Endothelial cell of hepatic sinusoid (primary cell): ENCODE results near the gene TXNDC5.

Experiments used
- in situ Hi-C: cut with HindIII; loops from 2 replicates; pipeline ENCODE4 v1.10.0; 2017; ENCODE audit warnings: low sequenced_read_pairs

The TXNDC5 gene

DNA sequence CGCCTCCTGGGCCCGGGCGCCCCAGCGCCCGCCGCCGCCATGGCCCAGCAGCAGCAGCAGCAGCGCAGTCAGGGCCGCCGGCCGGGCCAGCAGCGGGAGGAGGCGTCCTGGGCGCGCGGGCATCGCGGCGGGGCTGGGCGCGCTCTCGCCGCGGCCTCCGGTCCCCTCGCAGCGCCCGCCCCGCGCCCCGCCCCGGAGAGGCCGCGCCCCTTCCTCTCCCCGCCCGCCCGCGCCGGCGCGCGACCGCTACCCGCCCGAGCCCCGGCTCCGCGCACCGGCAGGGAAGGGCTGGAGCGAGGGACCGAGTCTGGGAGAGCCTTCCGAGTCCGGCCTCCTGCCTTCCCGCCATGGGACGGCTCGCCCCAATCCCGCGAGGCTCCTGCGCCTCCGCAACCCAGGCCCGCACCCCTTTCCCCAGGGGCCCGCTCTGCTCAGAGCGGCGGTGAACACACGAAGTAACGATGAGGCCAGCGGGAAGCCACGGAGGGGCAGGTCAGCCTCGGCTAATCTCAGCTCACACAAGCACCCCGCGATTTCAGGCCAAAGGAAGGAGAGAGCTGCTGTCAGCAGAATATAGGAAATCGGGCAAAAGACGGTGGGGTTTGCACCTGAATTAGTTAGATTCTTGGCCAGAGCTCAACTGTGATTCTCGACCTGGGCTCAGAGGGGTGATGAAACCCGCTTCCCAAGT lies at the start of gene TXNDC5:
TSS of gene TXNDC5 (minus strand) at position 135 of the 691 bp plus-strand sequence. CDS start at position 123, 12 bp downstream.
- in situ Hi-C loops, result no loop called here

DNA sequence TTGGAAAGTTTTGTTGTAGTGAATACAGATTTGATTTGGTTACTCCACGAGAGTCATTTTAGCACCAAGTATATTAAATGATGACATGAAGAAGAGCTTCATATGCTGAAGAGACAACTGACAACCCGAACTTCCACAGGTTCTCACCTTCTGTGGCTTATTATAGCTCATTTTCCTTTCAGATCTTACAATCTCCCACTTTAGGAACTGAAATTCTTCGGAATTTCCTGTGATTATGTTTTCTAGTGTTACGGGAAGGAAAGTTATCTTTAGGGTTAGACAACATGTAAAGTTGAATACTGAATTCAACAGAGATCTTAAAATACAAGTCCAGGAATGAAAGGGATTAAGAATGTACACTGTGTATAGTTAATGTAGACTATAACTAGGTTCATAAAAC lies 49.6 kb upstream of the TXNDC5 start:
- in situ Hi-C loops, result no loop called here

DNA sequence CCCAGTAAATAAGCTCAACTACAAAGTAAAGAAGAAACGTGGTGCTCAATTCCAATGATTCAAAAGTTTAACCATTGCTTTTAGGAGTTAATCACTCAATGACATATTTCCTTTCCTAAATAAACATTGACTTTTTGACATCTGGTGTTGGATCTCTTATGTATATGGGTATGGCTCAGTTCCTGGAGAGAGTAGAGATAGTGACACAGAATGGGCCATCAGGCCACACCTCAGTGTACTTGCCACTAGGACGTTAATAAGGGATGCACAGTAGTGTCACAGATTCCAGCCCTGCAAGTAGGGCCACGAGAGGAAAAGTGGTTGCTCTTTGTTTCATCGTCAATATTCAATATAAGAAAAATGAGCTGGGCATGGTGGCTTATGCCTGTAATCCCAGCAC lies 48.9 kb upstream of the TXNDC5 start:
- in situ Hi-C loops, result no loop called here

DNA sequence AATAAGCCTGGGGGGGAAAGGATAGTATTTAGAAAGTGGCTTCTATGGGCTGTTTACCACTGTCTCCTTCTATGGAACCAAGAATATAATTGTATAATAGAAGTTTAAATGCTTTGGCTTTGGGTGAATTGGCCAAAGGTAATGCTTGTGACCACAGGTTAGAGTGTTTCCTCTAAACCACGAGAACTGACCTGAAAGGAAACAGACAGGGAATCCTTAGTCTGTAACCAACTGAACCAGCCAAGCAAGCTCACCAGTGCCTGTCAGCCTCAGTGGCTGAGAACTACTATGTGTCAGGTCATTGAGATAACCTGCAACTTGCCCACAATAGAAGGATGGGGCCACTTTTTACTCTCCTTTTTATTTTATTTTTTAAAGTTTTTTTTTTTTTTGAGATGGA lies 47.9 kb upstream of the TXNDC5 start:
- in situ Hi-C loops, result no loop called here

DNA sequence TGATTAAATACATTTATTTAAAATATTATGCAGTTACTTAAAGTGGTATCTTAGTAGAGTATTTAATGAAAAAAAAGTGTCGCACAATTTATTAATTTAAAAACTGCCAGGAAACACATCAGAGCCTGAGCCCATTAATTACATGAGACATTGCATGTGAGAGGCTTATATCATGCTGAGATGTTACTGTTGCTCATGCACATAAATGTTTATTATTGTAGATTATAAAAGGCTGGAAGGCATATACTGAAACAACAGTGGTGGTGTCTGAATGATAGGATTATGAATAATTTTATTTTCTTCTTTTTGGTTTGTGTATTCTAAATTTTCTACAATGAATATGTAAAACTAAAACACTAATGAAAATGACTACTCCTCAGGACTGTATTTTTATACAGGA lies 45.7 kb upstream of the TXNDC5 start:
- in situ Hi-C loops, result no loop called here

DNA sequence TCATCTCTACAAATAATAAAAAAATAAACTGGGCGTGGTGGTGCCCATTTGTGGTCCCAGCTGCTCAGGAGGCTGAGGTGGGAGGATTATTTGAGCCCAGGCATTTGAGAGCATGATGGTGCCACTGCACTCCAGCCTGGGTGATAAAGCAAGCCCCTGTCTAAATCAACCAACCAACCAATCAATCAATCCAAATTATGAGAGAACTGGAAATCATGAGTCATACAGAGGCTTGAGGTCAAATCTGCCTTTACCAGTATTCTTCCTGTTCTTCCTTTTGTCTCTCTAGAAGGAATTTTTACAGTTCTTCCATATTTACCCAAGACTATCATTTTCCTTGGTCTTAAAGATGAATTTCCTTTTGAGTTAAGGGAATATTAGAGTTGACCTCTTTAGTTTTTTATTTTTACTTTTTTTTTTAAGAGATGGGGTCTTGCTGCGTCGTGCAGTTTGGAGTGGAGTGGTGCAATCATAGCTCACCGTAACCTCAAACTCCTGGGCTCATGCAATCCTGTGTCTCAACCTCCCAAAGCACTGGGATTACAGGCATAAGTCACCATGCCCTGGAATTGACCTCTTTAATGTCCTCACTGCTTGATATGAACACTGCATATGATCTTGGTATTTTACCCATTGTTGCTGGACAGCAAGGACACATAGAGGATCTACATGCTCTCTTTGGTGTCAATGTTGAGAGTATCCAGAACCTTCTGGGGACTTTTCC lies 44.1 kb upstream of the TXNDC5 start:
- in situ Hi-C loops, result no loop called here

DNA sequence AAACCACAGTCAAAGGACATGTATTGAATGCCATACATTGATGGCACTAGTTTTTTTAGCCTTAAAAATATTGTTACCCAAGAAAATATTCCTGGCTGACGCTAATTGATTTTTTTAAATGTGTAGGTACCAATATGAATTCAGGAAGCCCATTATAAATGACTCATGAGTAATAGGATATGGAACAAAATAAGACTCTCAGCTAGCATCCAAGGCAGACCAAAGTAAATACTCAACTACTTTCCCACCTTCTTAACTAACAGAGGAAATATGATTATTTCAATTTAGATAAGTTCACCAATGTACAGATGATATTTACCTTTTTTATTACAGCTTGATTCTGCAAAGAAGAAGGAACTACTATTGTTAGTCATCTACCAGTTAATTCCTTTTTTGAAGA lies 43.2 kb upstream of the TXNDC5 start:
- in situ Hi-C loops, result no loop called here

DNA sequence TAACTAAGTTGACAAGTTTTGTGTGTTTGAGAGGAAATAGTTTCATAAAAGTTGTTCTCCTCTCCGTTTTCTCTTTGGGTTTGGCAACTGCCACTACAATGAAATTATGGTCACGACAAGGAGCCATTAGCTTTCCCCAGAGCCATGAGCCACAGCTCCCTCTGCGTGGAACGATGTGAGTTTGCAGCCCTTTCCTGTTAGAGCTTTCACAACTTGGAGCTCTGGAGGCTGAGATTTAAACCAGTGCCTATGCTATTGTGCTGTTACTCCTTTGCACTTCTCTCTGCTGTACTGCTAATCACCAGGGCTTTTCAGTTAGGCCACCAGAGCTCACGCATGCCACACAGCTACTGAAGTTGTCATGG lies 29.3 kb upstream of the TXNDC5 start:
- in situ Hi-C loops, result no loop called here

DNA sequence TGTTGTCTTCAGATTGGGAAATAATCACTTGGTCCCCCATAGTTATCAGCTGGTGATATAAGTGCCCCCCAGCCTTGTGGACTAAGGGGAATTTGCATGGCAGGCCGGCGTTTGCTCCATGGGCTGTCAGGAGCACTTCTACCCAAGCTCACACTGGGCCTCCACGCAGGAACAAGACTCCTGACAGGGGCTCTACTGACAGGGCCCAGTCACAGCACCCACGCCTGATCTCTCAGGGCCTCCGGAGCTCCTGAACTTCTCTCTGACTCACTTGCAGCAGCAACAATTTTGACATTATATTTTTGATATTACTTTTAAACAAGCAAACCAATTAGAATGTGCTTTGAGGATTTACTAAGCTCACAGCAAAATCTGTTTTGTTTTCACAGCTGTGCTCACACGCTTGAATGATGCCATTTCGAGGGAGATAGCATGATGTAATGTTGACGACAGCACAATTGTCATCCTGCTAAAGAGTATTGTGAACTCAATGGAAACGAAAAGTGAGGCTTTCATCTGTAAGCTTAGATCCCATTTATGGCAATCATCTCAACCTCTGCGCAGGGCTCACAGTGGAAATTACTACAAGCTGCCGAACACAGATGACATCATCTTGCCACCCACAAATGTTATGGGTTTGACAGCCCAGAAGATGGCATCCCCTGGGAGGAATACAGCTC lies 28.7 kb upstream of the TXNDC5 start:
- in situ Hi-C loops, result no loop called here

DNA sequence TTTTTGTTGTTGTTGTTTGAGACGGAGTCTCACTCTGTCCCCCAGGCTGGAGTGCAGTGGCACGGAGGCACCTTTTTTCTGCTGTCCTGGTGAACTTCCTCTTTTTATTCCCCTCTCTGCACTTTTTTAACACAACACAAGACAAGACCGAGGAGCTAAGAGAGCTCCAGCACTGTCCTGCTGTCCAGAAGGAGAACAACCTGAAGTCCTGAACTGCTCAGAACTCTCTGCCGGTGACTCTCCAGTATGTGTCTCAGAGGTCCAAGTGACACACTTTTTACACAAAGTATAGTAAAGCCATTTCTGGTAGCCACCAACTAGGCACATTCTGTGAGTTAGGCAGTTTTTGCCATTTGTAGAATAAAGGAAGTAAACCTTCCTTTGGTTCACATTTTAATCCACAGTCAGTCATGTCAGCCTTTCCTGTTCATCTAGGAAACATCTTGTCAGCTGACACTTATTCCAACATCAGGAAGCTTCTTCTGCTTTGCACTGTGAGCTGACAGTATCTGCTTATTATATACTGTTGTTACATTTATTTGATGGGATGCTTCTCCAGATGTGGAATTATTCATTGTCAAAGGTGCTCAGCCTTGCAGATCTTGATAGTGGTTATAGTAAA lies 28.1 kb upstream of the TXNDC5 start:
- in situ Hi-C loops, result no loop called here

DNA sequence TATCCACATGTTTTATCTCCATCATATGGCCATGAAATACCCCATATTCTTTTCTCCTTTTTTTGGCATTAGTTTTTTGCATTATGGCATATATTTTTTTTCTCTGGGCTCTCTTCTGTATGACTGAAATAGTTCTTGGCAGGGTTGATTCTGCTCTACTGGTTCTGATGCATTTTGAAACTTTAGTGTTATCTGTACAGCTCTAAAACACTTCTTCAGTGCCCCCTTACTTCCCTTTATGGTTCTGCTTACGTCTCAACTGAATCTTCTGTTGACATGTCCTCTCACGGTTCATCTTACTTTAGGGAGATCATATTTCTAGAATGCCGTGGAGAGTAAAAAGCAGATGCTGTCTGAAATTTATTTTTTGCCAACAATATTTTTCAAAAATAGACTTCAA lies 23.2 kb upstream of the TXNDC5 start:
- in situ Hi-C loops, result no loop called here

DNA sequence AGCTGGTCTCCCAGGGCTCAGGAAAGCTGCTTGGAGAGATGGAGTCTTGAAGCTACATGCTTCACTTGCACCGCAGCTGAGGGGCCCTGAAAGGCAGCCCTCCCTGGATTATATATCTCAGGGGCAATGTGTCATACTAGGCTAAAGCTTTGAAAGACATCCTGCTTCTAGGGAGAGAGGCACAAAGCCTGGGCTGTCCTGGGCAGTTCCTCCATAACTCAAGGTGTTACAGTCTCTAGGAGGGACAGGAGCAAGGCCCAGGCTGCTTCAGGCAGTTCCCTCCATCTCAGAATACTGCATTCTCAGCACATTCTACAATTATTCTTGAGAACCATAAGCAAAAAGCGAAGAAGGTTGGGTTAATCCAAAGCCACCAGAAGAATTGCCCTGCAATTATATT lies 22.0 kb upstream of the TXNDC5 start:
- in situ Hi-C loops, result no loop called here

DNA sequence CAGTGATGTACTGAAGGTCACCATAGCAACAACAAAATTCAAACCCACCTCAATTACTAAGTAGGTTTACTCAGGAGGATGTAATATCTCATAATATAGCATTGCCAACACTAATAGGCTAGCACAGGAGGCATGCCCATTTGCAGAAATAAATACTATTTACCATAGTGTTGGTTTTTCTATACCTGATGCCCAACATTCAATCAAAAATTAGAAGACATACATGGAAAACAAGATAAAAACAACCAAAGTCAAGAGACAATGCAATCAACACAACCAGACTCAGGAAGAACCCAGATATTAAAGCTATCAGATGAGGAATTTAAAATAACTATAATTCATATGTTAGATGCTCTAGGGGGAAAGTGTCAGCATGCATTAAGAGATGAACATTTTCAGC lies 14.3 kb upstream of the TXNDC5 start:
- in situ Hi-C loops, result no loop called here

DNA sequence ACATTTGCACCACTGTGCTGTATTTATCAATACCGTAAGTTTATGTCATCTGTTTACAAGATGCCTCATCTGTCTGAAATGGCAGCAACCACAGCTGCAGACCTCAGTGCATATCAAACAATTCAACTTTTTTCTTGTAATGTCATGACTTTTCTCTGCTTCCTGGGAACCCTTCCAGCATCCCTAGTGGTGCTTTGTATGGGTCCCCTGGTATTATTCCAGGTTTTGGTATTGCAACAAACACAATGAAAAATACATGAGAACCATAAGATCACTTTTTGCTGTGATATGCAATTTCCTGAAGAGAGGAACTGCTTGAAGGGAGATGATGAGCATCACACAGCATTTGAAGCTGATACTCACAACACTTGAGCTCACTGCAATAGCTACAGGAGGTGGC lies 12.0 kb upstream of the TXNDC5 start:
- in situ Hi-C loops, result no loop called here

DNA sequence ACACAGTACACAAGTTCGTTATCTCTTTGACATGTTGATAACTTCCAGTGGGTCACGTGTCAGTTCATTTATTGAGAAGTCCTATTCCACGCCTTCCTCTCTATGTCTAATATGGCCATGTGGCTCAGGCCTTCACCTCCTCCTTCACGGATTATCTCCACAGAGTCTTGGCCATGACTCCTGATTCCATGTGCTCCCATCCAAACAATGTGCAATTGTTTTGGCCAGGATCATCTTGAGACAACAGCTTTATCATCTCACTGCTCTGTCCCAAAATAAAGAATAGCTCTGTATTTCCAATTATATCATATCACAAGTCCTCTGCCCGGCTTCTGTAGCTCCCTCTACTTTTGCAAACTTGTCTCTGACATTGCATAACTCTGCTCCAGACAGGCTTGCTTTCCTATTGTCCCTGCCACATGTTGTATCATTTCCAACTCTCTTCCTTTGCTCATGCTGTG lies 11.1 kb upstream of the TXNDC5 start:
- in situ Hi-C loops, result no loop called here

DNA sequence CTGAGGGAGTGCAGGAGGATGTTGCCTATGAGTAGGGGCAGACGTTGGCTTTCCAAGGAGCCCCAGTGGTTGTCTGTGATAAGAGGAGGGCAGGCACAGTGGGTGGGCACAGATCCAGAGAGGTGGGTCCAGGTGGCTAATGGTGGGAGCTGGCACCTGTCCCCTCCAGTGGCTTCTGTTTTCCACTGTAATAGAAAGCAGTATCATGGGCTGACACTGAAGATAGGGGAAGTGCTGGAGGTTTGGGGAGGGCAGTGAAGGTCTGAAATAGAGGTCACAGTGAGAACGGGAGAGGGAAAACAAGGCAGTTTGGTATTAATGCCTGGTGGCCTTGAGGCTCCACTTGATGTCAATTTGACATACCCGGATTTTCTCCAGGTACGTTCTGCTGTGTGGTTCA lies 10.5 kb upstream of the TXNDC5 start:
- in situ Hi-C loops, result no loop called here

DNA sequence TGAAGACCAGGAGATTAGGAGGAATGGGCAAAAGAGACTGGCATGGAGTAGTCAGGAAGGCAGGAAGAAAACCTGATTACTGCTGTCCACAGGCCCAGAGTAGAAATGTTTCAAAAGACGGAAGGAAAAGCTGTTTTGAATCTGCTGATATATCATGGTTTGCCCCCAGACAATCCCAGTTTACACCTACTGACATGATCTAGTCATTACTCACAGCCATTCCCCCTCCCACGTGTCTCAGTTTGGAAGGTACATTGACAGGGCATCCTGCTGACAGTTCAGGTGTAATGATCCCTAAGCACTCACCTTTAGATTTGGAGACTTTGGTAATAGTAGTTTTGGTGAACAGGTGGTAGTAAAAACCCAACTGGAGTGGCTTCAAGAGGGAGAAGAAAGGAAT lies 9.8 kb upstream of the TXNDC5 start:
- in situ Hi-C loops, result no loop called here

DNA sequence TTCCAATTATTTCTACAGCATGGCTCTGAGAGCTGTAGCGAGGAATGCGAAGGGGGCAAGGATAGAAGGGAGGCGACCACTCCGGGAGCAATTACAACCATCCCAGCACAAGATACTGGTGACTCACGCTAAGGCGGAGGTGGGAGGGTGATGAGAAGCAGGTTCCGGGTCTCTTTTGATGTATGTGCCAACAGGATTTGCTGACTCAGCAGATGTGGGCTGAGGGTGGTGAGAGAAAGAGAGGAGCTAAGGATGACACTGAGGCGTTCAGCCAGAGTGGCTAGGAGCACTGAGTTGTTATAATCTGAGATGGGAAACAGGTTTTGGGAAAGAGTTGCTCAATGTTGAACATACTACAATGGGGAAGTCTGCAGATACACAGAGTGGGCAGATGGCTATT lies 9.3 kb upstream of the TXNDC5 start:
- in situ Hi-C loops, result no loop called here

DNA sequence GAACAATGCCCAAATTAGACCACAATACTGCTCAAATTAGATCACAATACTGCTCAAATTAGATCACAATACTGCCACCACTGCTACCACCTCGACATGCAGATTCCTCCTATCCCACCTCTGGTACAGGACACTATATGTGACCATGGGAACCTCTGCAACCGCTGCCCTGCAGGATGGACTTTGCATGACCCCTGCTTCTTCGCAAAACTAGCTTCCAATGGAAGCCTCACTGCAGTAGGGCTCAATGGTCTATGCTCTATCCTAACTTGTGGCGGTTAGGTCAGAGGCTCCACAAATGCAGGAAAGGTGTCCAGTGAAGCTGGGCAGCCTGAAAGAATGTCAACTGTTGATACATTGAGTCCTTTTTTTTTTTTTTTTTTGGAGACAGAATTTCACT lies 7.8 kb upstream of the TXNDC5 start:
- in situ Hi-C loops, result no loop called here

DNA sequence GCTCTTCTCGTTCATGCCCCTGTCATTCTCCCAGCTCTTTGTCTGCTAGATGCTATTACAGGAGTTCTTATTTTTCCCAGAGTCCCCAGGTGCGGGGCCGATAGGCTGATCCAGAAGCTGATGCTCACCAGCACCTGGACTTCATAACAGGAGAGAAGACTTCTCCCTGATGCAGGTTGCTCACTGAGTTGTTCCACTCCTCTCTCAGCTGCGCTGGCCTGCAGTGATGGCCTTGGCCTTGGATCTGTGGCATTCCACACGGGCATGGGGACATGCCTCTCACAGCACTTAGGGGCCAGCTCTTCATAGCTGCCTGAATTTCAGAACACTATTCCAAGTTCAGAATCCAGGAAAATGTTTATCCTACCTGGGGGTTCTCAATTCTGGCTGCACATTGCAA lies 7.1 kb upstream of the TXNDC5 start:
- in situ Hi-C loops, result no loop called here

DNA sequence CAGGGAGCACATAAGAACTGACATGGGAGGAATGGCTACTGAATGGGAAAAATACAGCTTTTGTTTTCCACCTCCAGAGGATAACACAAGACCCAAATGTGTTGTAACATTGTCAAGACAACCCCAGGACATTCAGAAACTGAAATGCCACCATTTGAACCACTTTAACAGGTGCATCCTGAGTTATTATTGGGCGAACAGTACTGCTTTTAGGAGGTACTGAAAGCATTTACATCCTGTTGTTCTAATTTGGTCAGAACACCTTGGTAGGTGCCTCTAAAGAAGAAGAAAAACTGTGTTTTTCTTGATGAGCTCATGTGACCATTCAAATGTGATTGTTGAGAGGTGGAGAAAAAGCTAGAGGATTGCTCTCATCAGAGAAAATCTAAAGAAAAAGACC lies 6.4 kb upstream of the TXNDC5 start:
- in situ Hi-C loops, result no loop called here
